Small intestine (tissue), 7 donors: ENCODE results near the gene AUTS2. TPM values are rescaled to one million over a fixed set of nuclear protein-coding genes. Genes with fewer than 3 reads are reported as not detected.

Source experiments
- DNase-seq, 2 donors: peaks; one replicate each; pipeline versions ENCODE4 v3.0.0 to v3.0.0-alpha.2; 2013
- FAIRE-seq: peaks from 2 replicates; lab custom pipeline; 2012; peaks lifted over from hg19 to GRCh38; lab: Jason Lieb, UNC
- H3K27ac ChIP-seq, 3 donors: one replicate each; pipeline ENCODE4 v1.5.1; 2013; ENCODE audit warnings: low read length in 2 of 3, mild to moderate bottlenecking in 2 of 3, control low read depth in 1 of 3, inconsistent platforms in 1 of 3, low read depth in 1 of 3, moderate library complexity in 1 of 3
- H3K27me3 ChIP-seq, 3 donors: one replicate each; pipeline ENCODE4 v1.6.1; 2013; ENCODE audit warnings: low read length in 3 of 3, inconsistent platforms in 1 of 3; ENCODE audit not compliant: control insufficient read depth in 3 of 3, insufficient read depth in 3 of 3
- H3K36me3 ChIP-seq, 3 donors: one replicate each; pipeline ENCODE4 v1.6.1; 2013; ENCODE audit warnings: low read length in 3 of 3, inconsistent platforms in 1 of 3, low read depth in 1 of 3, mild to moderate bottlenecking in 1 of 3, moderate library complexity in 1 of 3; ENCODE audit not compliant: control insufficient read depth in 3 of 3, insufficient read depth in 2 of 3
- H3K4me1 ChIP-seq, 3 donors: one replicate each; pipeline ENCODE4 v1.6.1; 2013; ENCODE audit warnings: low read length in 2 of 3, inconsistent platforms in 1 of 3, low read depth in 1 of 3, mild to moderate bottlenecking in 1 of 3, moderate library complexity in 1 of 3; ENCODE audit not compliant: control insufficient read depth in 3 of 3, insufficient read depth in 2 of 3
- H3K4me3 ChIP-seq, 3 donors: one replicate each; pipeline ENCODE4 v1.5.1; 2013; ENCODE audit warnings: low read length in 3 of 3, control low read depth in 1 of 3, inconsistent platforms in 1 of 3, low read depth in 1 of 3, mild to moderate bottlenecking in 1 of 3, moderate library complexity in 1 of 3
- H3K9me3 ChIP-seq, 2 donors: one replicate each; pipeline ENCODE4 v1.6.1; 2013; ENCODE audit warnings: low read depth in 1 of 2, low read length in 1 of 2; ENCODE audit not compliant: control insufficient read depth in 2 of 2, insufficient read depth in 1 of 2
- WGBS, 3 donors: extraction: QIAGEN DNeasy Blood & Tissue Kit; methylation state at CpG; one replicate each; pipeline ENCODE4 v1.1.7; 2013; 5-methylcytosine and 5-hydroxymethylcytosine counted together
- polyA plus RNA-seq, 4 donors: library from polyadenylated mRNA; stranded (reverse) in 3 of 4; unstranded in 1 of 4; fragments of 200-250 nt in 3 of 4; fragments of 120-200 nt in 1 of 4; gene quantifications; one replicate each; pipeline versions ENCODE4 v1.2.1 to v1.2.3, GENCODE V29; 2013
- donor health status: healthy with polysubstance abuse.
- donor health status: control.
- donor health status: control.
- donor health status: Bipolar disorder and iron deficiency.
- donor health status: healthy.

Gene AUTS2
- polyA plus RNA-seq, 4 donors: 4.9 to 43.5 (median 13.6) TPM

DNA sequence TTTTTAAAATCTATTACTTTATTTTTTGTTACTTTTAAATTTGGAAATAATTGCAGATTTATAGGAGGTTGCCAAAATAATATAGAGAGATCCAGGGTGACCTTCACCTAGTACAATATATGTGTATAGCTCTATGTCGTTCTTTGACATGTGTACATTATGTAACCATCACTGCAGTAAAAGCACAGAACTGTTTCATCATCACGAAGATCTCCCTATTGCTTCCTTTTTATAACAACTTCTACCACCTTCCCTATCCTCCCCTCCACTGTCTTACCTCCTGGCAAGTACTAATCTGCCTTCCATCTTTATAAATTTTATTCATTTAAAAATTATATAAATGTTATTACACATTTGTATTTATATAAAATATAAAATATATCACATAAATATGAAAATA, 251.0 kb downstream of the AUTS2 start:
- WGBS, 3 donors: 42 to 72% (median 59%) methylated on average over 2 of the region's 2 CpGs
- no peak overlapping the region for H3K27ac ChIP-seq
- no peak overlapping the region for H3K4me3 ChIP-seq
- no peaks in the 10 kb centered on the region for H3K9me3 ChIP-seq
- FAIRE-seq (no peak), DNase-seq (no peak)
- no peaks in the 10 kb centered on the region for H3K27me3 ChIP-seq
- no peaks in the 10 kb centered on the region for H3K36me3 ChIP-seq
- H3K4me1 ChIP-seq: peaks cover 0 to 2% (median 0%) of the 10 kb centered on the region in 3 donors

DNA sequence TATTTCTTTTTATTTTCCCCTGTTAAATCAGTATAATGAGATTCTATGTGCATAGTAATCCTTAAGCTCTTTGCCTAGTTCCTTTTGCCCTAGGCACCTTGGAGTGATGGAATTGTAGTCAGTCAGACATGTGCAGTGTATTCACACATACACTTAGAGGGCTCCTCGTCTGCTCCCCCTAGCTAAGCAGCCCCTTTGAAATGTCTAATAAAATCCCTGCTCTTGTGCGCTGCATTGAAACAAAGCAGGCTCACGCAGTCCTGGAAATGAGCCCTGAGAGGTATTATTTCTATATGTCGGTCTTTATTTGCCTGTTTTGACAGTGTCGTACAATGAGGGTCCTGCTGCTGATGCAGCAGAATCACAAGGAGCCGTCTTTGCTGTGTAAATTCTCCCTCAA, 258.7 kb downstream of the AUTS2 start:
- DNase-seq: no peak
- 89 to 94% (median 92%) methylated on average over 6 of the region's 6 CpGs for WGBS, 3 donors
- Histone ChIP-seq H3K4me3 (no peak overlapping the region), H3K36me3 (no peaks in the 10 kb centered on the region), H3K4me1 (no peaks in the 10 kb centered on the region), H3K27ac (no peak overlapping the region), H3K9me3 (no peaks in the 10 kb centered on the region), H3K27me3 (peaks cover 0 to 4% (median 0%) of the 10 kb centered on the region in 3 donors)
- no peak for FAIRE-seq

DNA sequence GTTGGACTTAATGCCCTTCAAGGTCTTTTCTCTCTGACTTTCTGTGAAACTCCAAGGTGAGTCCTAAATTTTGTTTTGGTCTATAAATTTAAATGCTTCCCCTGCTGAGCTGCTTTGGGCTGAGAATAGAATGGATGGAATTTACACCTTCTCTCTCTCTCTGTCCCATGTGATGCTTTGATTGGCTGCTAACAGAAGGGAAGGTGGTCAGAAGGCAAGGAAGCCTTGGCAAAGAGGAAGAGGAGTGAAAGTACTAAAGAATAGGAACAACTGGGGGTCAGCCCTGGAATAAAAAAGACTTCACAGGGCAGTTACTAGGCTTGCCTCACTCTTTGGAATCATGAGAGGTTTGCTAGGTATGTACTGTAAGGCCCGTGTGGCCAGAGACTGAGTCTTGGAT, 260.2 kb downstream of the AUTS2 start:
- Histone ChIP-seq H3K36me3 (no peaks in the 10 kb centered on the region), H3K4me3 (no peak overlapping the region), H3K9me3 (no peaks in the 10 kb centered on the region), H3K27me3 (peaks cover 0 to 4% (median 0%) of the 10 kb centered on the region in 3 donors), H3K4me1 (no peaks in the 10 kb centered on the region), H3K27ac (no peak overlapping the region)
- DNase-seq (no peak), FAIRE-seq (no peak)
- WGBS, 3 donors: 81 to 96% (median 88%) methylated on average over 1 of the region's 1 CpG

DNA sequence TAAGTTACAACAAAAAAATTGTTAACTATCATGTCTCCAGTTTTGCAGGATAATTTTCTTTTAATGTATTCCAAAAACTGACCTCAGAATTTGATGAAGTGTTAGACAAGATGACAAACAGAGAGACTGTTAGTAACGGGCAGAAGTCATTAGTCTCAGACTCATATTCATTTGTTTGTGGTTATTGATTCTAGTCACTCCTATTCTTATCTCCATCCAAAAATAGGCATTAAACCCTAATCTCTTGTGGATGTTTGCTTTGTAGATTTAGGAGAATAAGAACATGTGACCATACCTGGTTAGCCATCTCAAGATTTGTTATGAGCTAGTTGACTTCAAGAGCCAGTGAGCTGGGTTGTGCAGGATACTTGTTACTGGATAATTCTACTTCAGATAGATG, 261.1 kb downstream of the AUTS2 start:
- Histone ChIP-seq H3K27me3 (peaks cover 0 to 4% (median 0%) of the 10 kb centered on the region in 3 donors), H3K27ac (no peak overlapping the region), H3K4me1 (no peaks in the 10 kb centered on the region), H3K9me3 (no peaks in the 10 kb centered on the region), H3K4me3 (no peak overlapping the region), H3K36me3 (no peaks in the 10 kb centered on the region)
- 55 to 69% (median 66%) methylated on average over 1 of the region's 1 CpG for WGBS, 3 donors
- FAIRE-seq (no peak), DNase-seq (no peak)

DNA sequence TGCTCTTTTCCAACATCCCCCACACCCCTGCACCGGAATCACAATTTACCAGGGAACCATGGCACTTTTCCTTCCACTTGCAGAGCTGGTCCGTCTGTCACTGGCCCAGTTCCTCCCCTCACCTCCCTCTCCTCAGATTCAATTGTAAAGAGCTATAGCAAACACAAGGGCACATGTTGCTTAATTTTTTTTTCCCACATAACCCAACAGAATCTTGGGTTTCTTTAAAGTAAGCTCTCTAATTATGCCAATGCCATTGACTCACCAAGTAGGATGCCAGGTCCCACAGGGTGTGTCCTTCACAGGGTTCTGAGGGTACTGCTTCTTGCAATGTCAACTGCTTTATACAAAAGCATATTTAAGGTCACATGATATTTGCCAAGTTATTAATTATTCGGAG, 262.2 kb downstream of the AUTS2 start:
- Histone ChIP-seq H3K27ac (no peak overlapping the region), H3K36me3 (no peaks in the 10 kb centered on the region), H3K4me1 (no peaks in the 10 kb centered on the region), H3K27me3 (peaks cover 0 to 4% (median 0%) of the 10 kb centered on the region in 3 donors), H3K4me3 (no peak overlapping the region), H3K9me3 (no peaks in the 10 kb centered on the region)
- WGBS, 3 donors: 84 to 91% (median 90%) methylated on average over 3 of the region's 3 CpGs
- no peak for DNase-seq
- no peak for FAIRE-seq

DNA sequence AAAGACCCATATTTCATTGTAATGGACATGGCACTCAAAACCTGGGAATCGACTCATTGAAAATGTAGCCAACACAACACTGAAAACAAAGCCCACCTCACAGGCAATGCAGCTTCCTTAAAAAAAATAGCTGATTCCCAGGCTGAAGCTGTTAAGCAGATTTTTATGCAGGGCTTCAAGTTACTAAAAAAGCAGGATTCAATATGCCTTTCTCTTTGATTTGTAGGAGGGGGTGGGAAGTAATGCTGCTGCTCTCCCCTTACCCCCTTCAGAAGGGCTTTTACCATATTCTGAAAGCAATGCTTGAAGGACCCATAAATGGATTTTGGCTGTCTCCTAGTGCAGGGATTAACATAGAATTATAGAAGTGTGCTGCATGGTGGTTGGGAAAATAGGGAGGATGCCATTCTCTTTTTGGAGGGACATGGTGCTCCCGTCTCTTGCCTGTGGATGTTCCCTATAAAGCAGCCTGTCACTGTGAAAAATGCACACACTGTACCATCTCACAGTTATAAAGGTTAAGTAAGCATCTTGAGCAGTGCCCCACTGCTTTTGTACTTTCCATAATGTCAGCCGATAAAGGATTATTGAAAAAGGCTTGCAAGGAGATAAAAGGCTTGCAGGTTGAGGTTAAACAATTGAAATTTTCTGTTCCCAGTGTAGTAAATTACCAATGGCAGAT, 262.8 kb downstream of the AUTS2 start:
- Histone ChIP-seq H3K27ac (no peak overlapping the region), H3K27me3 (peaks cover 0 to 3% (median 0%) of the 10 kb centered on the region in 3 donors), H3K4me1 (no peaks in the 10 kb centered on the region), H3K4me3 (no peak overlapping the region), H3K9me3 (no peaks in the 10 kb centered on the region), H3K36me3 (no peaks in the 10 kb centered on the region)
- FAIRE-seq: no peak
- WGBS, 3 donors: 79 to 86% (median 81%) methylated on average over 3 of the region's 3 CpGs
- no peak for DNase-seq

DNA sequence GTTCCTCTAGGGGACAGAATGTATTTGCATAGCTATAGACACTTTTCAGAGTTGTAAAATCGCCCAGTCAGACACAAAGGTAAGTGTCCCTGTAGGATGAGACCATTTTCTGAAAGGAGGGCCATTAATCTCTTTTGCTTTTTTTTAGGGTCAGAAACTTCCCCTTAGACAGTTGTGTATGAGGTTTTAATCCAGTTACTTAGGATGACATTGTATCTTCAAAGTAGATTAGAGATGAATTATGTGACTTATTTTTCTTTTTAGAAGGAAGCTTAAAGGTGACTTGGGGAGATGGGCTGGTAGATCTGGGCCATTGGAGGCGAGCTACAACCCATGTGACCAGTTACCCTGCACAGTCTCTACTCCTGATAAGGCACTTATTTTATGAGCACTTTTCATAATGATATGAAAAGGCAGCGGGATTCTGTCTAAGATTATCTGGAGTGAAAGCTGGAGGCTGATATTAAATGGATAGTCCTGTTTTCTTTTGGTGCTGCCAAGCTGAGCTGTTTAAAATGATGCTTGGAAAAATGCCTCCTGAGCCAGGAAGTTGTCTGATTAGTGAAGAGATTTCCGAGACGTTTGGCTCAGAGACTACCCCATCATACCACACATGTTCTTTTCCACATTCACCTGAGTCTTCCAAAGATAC, 264.3 kb downstream of the AUTS2 start:
- DNase-seq: no peak
- no peak overlapping the region for H3K4me3 ChIP-seq
- H3K36me3 ChIP-seq: no peaks in the 10 kb centered on the region
- no peaks in the 10 kb centered on the region for H3K4me1 ChIP-seq
- no peaks in the 10 kb centered on the region for H3K9me3 ChIP-seq
- H3K27me3 ChIP-seq: peaks cover 0 to 2% (median 0%) of the 10 kb centered on the region in 3 donors
- FAIRE-seq: no peak
- no peak overlapping the region for H3K27ac ChIP-seq
- WGBS, 3 donors: 50 to 55% (median 54%) methylated on average over 5 of the region's 5 CpGs

DNA sequence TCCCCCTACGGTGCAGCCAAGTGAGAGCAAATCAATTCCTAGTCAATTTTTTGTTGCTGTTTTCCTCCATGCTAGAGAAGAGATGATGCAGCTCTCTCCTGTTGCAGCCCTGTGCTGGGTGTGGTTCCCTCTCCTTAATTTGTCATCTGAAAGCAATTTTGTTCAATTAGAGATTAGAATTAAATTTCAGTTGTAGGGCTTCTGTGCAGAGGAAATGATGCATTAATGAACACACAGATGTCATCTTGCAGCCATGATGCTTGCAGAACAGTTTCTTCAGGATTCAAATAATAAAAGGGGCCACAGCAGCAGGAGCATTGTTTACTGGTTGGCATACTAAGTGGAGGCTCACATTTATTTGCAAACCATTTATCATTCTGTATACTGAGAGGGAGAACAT, 266.0 kb downstream of the AUTS2 start:
- WGBS, 3 donors: 73 to 96% (median 95%) methylated on average over 1 of the region's 1 CpG
- no peak overlapping the region for H3K27ac ChIP-seq
- H3K27me3 ChIP-seq: no peaks in the 10 kb centered on the region
- no peaks in the 10 kb centered on the region for H3K36me3 ChIP-seq
- no peaks in the 10 kb centered on the region for H3K9me3 ChIP-seq
- FAIRE-seq (no peak), DNase-seq (no peak)
- no peak overlapping the region for H3K4me3 ChIP-seq
- no peaks in the 10 kb centered on the region for H3K4me1 ChIP-seq
